OCI-LY1 (cell line): ENCODE results near the gene DOCK7.

ENCODE experiments used
- EZH2 ChIP-seq: fragments of 200-600 bp; sonication (generic), shearing (Covaris generic); IDR thresholded peaks from 2 replicates; pipeline ENCODE4 v1.8.0; 2017; ENCODE audit warnings: borderline replicate concordance, mixed run types, mild to moderate bottlenecking, antibody characterized with exemption, low read length, moderate library complexity, mixed read lengths
- TF ChIP-seq, protein P1 (sequence below): fragments of 200-600 bp; sonication (generic), shearing (Covaris generic); IDR thresholded peaks from 2 replicates; pipeline ENCODE4 v1.5.1; 2017; ENCODE audit warnings: mild to moderate bottlenecking, antibody characterized with exemption, low read length, moderate library complexity, mixed read lengths

DNA sequence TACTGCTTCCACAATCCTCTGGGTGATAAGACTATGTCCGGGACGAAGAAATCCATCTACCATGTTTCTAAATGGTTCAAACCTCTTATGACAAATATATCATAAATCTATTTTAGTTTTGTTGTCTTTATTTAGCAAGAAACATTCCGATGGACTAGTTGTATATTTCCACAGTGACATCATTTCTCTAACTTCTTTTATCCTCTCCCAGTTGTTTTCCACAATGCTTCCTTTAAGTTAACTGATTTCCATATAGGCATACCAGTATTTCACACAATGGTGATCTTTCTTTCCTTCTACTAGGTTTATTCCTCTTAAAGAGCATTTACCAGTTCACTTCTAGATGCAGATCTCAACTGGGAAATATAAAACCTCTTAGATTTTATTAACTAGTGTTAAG is 206.5 kb downstream of the DOCK7 start:
- TF ChIP-seq EZH2, result no peak
- TF ChIP-seq, protein P1, sequence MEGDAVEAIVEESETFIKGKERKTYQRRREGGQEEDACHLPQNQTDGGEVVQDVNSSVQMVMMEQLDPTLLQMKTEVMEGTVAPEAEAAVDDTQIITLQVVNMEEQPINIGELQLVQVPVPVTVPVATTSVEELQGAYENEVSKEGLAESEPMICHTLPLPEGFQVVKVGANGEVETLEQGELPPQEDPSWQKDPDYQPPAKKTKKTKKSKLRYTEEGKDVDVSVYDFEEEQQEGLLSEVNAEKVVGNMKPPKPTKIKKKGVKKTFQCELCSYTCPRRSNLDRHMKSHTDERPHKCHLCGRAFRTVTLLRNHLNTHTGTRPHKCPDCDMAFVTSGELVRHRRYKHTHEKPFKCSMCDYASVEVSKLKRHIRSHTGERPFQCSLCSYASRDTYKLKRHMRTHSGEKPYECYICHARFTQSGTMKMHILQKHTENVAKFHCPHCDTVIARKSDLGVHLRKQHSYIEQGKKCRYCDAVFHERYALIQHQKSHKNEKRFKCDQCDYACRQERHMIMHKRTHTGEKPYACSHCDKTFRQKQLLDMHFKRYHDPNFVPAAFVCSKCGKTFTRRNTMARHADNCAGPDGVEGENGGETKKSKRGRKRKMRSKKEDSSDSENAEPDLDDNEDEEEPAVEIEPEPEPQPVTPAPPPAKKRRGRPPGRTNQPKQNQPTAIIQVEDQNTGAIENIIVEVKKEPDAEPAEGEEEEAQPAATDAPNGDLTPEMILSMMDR, result no peak
